Kidney capillary endothelial cell (primary cell): ENCODE data around the gene NGFR.

ENCODE experiments used
- DNase-seq: peaks from one replicate; pipeline ENCODE4 v3.0.0-alpha.2; 2018; ENCODE audit warnings: low spot score

NGFR gene

GRCh38 chr17:49494986-49495841, at the start of gene NGFR:
Gene NGFR, plus strand, starts transcription at chr17:49495293. Its CDS starts 125 bp downstream, at chr17:49495418.
- DNase-seq = no peak

- DNase-seq = no peak
Observed at GRCh38 chr17:49445591-49445990, 49.5 kb upstream of the NGFR start.

- DNase-seq = no peak
Observed at GRCh38 chr17:49447628-49448302, 47.3 kb upstream of the NGFR start.

GRCh38 chr17:49450181-49450580, 44.9 kb upstream of the NGFR start:
- DNase-seq = no peak

GRCh38 chr17:49450735-49451134, 44.4 kb upstream of the NGFR start:
- DNase-seq = peak; percentile 35

- no peak for DNase-seq
Observed at GRCh38 chr17:49452201-49452600, 42.9 kb upstream of the NGFR start.

- no peak for DNase-seq
Observed at GRCh38 chr17:49452661-49453060, 42.4 kb upstream of the NGFR start.

- no peak for DNase-seq
Observed at GRCh38 chr17:49454050-49454449, 41.0 kb upstream of the NGFR start.

- DNase-seq = no peak
Observed at GRCh38 chr17:49455272-49455861, 39.7 kb upstream of the NGFR start.

- DNase-seq = no peak
Observed at GRCh38 chr17:49456183-49456965, 38.7 kb upstream of the NGFR start.

GRCh38 chr17:49457564-49458535, 37.2 kb upstream of the NGFR start:
- DNase-seq = no peak

- DNase-seq = no peak
Observed at GRCh38 chr17:49459401-49459984, 35.6 kb upstream of the NGFR start.

GRCh38 chr17:49460401-49460800, 34.7 kb upstream of the NGFR start:
- no peak for DNase-seq

- no peak for DNase-seq
Observed at GRCh38 chr17:49461580-49461979, 33.5 kb upstream of the NGFR start.

GRCh38 chr17:49464049-49464448, 31.0 kb upstream of the NGFR start:
- DNase-seq = no peak

- DNase-seq = no peak
Observed at GRCh38 chr17:49465331-49465903, 29.7 kb upstream of the NGFR start.

GRCh38 chr17:49466436-49466835, 28.7 kb upstream of the NGFR start:
- DNase-seq = no peak

- DNase-seq = no peak
Observed at GRCh38 chr17:49467175-49467574, 27.9 kb upstream of the NGFR start.

GRCh38 chr17:49468811-49469385, 26.2 kb upstream of the NGFR start:
- no peak for DNase-seq
